ENCODE results near the gene LAD1.

The LAD1 gene

DNA sequence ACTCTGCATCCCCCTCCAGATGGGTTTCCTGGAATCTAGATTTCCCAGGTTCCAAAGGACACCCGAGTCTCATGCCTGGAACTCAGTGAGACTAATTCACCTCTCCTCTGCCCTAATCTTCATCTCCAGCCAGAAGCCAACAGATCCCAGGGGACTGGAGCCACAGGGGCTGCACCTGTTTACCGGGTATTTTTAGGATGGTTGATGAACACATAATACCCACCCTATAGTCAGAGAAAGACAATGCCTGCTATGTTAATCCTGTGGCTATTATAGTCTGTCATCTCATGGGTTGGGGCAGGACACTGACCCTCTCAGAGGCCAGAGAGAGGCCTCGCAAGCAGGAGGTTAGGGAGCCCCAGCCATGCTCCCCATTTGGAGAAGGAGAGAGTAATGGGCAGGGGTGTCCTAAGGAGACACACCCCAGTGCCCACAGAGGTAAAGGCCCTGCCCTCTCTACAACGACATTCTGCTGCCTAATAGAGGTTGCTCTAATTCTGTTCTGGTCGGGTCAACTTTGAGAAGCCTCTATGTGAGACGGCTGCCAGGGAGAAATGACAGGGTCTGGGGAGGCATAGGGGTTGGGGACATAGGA is 23.4 kb upstream of the LAD1 start:
- in situ Hi-C loops (cut with HindIII; ENCODE audit: low pct_ligation_motif_present, low sequenced_read_pairs) = no loop called here
- Histone ChIP-seq H3K27me3 (replicated peaks) (no peaks in the 10 kb centered on the region), H3K27ac (no peak overlapping the region), H3K36me3 (replicated peaks) (no peaks in the 10 kb centered on the region), H3K4me3 (ENCODE audit: low read depth, low read length) (no peak overlapping the region)
- TF ChIP-seq, protein P1, sequence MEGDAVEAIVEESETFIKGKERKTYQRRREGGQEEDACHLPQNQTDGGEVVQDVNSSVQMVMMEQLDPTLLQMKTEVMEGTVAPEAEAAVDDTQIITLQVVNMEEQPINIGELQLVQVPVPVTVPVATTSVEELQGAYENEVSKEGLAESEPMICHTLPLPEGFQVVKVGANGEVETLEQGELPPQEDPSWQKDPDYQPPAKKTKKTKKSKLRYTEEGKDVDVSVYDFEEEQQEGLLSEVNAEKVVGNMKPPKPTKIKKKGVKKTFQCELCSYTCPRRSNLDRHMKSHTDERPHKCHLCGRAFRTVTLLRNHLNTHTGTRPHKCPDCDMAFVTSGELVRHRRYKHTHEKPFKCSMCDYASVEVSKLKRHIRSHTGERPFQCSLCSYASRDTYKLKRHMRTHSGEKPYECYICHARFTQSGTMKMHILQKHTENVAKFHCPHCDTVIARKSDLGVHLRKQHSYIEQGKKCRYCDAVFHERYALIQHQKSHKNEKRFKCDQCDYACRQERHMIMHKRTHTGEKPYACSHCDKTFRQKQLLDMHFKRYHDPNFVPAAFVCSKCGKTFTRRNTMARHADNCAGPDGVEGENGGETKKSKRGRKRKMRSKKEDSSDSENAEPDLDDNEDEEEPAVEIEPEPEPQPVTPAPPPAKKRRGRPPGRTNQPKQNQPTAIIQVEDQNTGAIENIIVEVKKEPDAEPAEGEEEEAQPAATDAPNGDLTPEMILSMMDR (IDR thresholded peaks at IDR 0.05; ENCODE audit: low read depth, low read length, missing control alignments) = no peak
- DNase-seq = no peak

DNA sequence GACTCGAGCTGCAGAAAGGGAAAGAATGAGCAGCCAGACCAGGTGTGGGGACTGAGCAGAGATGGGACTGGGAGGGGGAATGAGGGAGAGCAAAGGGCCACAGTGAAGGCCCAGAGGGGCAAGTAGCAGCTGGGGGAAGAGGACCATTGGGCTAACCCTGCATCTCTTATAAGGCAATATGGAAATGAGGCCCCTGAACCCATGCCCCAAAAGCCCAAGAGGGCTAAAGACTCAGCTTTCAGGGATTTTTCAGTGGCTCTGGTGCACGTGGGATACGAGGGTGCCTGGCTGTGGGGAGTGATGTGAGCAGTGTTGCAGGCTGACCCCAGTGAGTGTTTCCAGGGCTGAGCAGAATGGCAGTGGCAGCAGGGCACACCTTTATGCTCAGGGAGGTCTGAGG is 22.9 kb upstream of the LAD1 start:
- TF ChIP-seq, protein P1 (IDR thresholded peaks at IDR 0.05; ENCODE audit: low read depth, low read length, missing control alignments) = no peak
- in situ Hi-C loops (cut with HindIII; ENCODE audit: low pct_ligation_motif_present, low sequenced_read_pairs) = no loop called here
- no peak overlapping the region for H3K27ac ChIP-seq
- H3K36me3 ChIP-seq (replicated peaks) = no peaks in the 10 kb centered on the region
- peaks cover 3% of the 10 kb centered on the region for H3K27me3 ChIP-seq (replicated peaks)
- no peak overlapping the region for H3K4me3 ChIP-seq (ENCODE audit: low read depth, low read length)
- no peak for DNase-seq

DNA sequence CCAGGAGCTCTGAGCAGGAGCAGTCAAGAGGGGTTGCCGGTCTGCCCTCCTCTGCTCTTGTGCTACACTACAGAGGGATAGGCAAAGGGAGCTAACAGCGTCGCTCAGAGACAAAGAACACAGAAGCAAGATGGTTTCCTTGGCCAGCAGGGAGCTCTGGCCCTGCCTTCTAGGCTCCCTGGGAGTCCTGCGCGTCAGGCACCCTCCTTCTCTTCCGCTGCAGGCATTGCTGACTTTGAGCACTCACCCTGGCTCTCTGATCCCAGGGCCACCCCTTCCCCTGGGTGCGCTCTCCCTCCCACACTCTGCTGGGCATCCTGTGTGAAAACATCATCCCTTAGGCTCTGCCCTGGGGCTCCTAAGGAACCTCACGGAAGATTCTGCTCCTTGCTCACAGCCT is 21.9 kb upstream of the LAD1 start:
- TF ChIP-seq, protein P1 (IDR thresholded peaks at IDR 0.05; ENCODE audit: low read depth, low read length, missing control alignments) = no peak

DNA sequence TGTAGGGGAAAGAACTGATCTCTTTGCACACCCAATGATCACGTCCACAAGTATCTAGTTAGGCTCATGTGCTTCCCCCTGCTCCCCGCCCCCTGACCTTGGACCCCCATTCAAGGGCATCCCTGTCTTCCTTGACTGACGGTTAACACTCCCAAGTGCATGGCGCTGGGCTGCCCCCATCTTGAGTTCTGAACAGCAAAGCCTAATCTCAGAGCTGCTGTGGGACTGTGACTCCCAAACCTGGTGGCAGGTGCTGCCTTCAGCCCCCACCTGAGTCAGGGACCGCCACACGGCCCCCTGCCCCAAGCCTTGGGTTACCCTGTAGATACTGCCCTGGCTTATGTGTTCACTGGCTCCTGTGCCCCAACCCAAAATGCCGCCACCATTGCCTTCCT is 21.5 kb upstream of the LAD1 start:
- DNase-seq = no peak
- Histone ChIP-seq H3K36me3 (replicated peaks) (no peaks in the 10 kb centered on the region), H3K27ac (no peak overlapping the region), H3K27me3 (replicated peaks) (peaks cover 9% of the 10 kb centered on the region), H3K4me3 (ENCODE audit: low read depth, low read length) (no peak overlapping the region)
- in situ Hi-C loops (cut with HindIII; ENCODE audit: low pct_ligation_motif_present, low sequenced_read_pairs) = no loop called here
- TF ChIP-seq, protein P1 (IDR thresholded peaks at IDR 0.05; ENCODE audit: low read depth, low read length, missing control alignments) = no peak

More for the DNA sequence above, 21.9 kb upstream of the LAD1 start:
- Histone ChIP-seq H3K36me3 (replicated peaks) (no peaks in the 10 kb centered on the region), H3K27ac (no peak overlapping the region), H3K27me3 (replicated peaks) (peaks cover 9% of the 10 kb centered on the region), H3K4me3 (ENCODE audit: low read depth, low read length) (no peak overlapping the region)
- in situ Hi-C loops (cut with HindIII; ENCODE audit: low pct_ligation_motif_present, low sequenced_read_pairs) = no loop called here
- DNase-seq = no peak

DNA sequence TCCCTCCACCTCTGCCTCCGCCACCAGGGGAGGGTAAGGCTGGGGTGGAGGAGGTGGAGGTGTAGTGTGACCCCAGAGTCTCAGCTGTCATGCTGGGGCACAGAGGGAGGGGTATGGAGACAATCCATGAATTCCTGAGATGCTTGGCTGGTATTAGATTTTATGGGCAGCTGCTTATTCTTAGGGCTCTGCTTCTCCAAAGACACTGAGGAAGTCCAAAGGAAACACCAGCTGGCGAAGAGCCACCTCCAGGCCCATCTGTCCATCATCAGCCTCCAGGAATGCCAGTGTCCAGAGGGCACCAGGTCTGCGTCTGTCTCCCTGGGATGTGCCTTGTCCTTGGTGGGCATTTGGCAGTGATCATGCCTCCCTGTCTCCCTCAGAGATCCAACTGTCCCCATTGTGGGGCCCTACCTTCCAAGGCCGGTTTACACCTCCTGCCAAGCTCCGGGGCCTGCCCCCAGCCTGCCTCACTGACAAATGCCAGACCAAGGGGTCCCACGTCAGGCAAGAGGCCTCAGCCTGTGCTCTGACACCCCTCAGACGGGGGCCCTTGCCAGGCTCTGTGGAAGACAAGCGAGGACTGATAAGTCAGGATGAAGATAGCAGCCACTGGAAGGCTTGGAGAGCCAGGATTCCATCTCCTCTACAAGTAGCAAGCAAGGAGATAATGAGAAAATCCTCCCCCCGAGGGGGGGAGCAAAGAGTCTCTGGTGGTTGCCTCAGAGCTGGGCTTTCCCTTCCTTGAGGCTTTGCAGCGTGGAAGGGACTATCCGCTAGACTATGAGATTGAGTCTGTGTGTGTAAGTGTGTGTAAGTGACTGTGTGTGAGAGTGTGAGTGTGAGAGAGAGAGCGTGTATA is 20.9 kb upstream of the LAD1 start:
- in situ Hi-C loops (cut with HindIII; ENCODE audit: low pct_ligation_motif_present, low sequenced_read_pairs) = no loop called here
- DNase-seq = no peak
- TF ChIP-seq, protein P1 (IDR thresholded peaks at IDR 0.05; ENCODE audit: low read depth, low read length, missing control alignments) = no peak
- H3K27ac ChIP-seq = no peak overlapping the region
- H3K36me3 ChIP-seq (replicated peaks) = no peaks in the 10 kb centered on the region
- H3K27me3 ChIP-seq (replicated peaks) = peaks cover 9% of the 10 kb centered on the region
- no peak overlapping the region for H3K4me3 ChIP-seq (ENCODE audit: low read depth, low read length)
